GM23338 (cell line): Measurements from ENCODE around the gene DFFB. TPM values are rescaled to one million over a fixed set of nuclear protein-coding genes. Genes with fewer than 3 reads are reported as not detected.
A peak's percentile ranks its signal among the peaks of the same experiment; 100 is the strongest.

Experiments
- ATAC-seq: fragments of 200-7000 bp; cut with Tn5 transposase; 3 replicates; pipeline ENCODE4 v1.9.1; 2020
- DNase-seq: peaks from one replicate; pipeline ENCODE4 v3.0.0-alpha.2; 2015; ENCODE audit warnings: low spot score
- H2AFZ ChIP-seq: fragments of 200-600 bp; sonication (generic); 2 replicates; pipeline ENCODE4 v1.8.0; 2016; ENCODE audit warnings: antibody characterized with exemption, mild to moderate bottlenecking, moderate library complexity
- H3F3A ChIP-seq: fragments of 200-600 bp; sonication (generic); replicated peaks from 2 replicates; pipeline ENCODE4 v1.8.0; 2017; ENCODE audit warnings: antibody characterized with exemption, mixed run types, low read depth
- H3K27ac ChIP-seq: fragments of 200-600 bp; sonication (generic); 2 replicates; pipeline ENCODE4 v1.6.1; 2016; ENCODE audit warnings: low read depth
- H3K27me3 ChIP-seq: fragments of 200-600 bp; sonication (generic); 2 replicates; pipeline ENCODE4 v1.8.0; 2016; ENCODE audit warnings: mild to moderate bottlenecking, mixed run types, moderate library complexity; ENCODE audit not compliant: insufficient read depth
- H3K36me3 ChIP-seq: fragments of 200-600 bp; sonication (generic); 2 replicates; pipeline ENCODE4 v1.8.0; 2016; ENCODE audit warnings: mild to moderate bottlenecking; ENCODE audit not compliant: insufficient read depth
- H3K4me1 ChIP-seq: fragments of 200-600 bp; sonication (generic); 2 replicates; pipeline ENCODE4 v1.8.0; 2016; ENCODE audit warnings: mild to moderate bottlenecking, moderate library complexity; ENCODE audit not compliant: insufficient read depth
- H3K4me2 ChIP-seq: fragments of 200-600 bp; sonication (generic); 2 replicates; pipeline ENCODE4 v1.7.1; 2017; ENCODE audit warnings: mixed run types
- H3K4me3 ChIP-seq: fragments of 200-600 bp; sonication (generic); 2 replicates; pipeline ENCODE4 v1.6.1; 2016; ENCODE audit warnings: mixed run types
- H3K79me2 ChIP-seq: fragments of 200-600 bp; sonication (generic); replicated peaks from 2 replicates; pipeline ENCODE4 v1.8.0; 2017; ENCODE audit warnings: mild to moderate bottlenecking; ENCODE audit not compliant: insufficient read depth
- H3K9me2 ChIP-seq: fragments of 200-600 bp; sonication (generic); 2 replicates; pipeline ENCODE4 v1.8.0; 2017; ENCODE audit not compliant: insufficient read depth
- H4K20me1 ChIP-seq: fragments of 200-600 bp; sonication (generic); replicated peaks from 2 replicates; pipeline ENCODE4 v1.8.0; 2017; ENCODE audit warnings: mild to moderate bottlenecking; ENCODE audit not compliant: insufficient read depth
- H3K27ac Mint-ChIP-seq: 2 replicates; pipeline ENCODE4 v1.8.0; 2020; ENCODE audit warnings: inconsistent platforms, mild to moderate bottlenecking, moderate library complexity, mixed read lengths
- H3K27me3 Mint-ChIP-seq: 3 replicates; pipeline ENCODE4 v1.8.0; 2022; ENCODE audit warnings: low read depth, mild to moderate bottlenecking, moderate library complexity, mixed read lengths, inconsistent platforms; ENCODE audit not compliant: insufficient read depth, poor library complexity
- H3K36me3 Mint-ChIP-seq: 3 replicates; pipeline ENCODE4 v1.8.0; 2021; ENCODE audit warnings: low read depth, mild to moderate bottlenecking, inconsistent platforms, moderate library complexity, mixed read lengths
- H3K4me1 Mint-ChIP-seq: 3 replicates; pipeline ENCODE4 v1.8.0; 2020; ENCODE audit warnings: mild to moderate bottlenecking, inconsistent platforms, mixed read lengths
- H3K4me3 Mint-ChIP-seq: 3 replicates; pipeline ENCODE4 v1.8.0; 2021; ENCODE audit warnings: moderate library complexity, mild to moderate bottlenecking, inconsistent platforms, mixed read lengths
- H3K9me3 Mint-ChIP-seq: 3 replicates; pipeline ENCODE4 v1.8.0; 2020; ENCODE audit warnings: moderate library complexity, mild to moderate bottlenecking, inconsistent platforms, mixed read lengths
- CREB1 ChIP-seq: fragments of 250-450 bp; sonication (Bioruptor Pico); IDR thresholded peaks from 2 replicates; pipeline ENCODE4 v1.5.0; 2020; ENCODE audit warnings: low read depth, mild to moderate bottlenecking, moderate library complexity
- CTCF ChIP-seq, 2 experiments: fragments of 200-600 bp in 1 of 2; sonication (generic) in 1 of 2; conservative IDR thresholded peaks; 2 replicates each; pipeline versions ENCODE4 v1.5.1 to v1.6.1; 2016 to 2017; ENCODE audit warnings: antibody characterized with exemption in 2 of 2, low read depth in 2 of 2, mild to moderate bottlenecking in 2 of 2, moderate library complexity in 1 of 2
- EZH2 ChIP-seq: fragments of 200-600 bp; sonication (generic); IDR thresholded peaks from one replicate; pipeline ENCODE4 v1.8.0; 2017; ENCODE audit warnings: antibody characterized with exemption, mild to moderate bottlenecking, low read depth; ENCODE audit not compliant: unreplicated experiment
- EZH2phosphoT487 ChIP-seq: fragments of 200-600 bp; sonication (generic); IDR thresholded peaks from one replicate; pipeline ENCODE4 v1.8.1; 2018; ENCODE audit warnings: antibody characterized with exemption; ENCODE audit not compliant: unreplicated experiment
- JUNB ChIP-seq: IDR thresholded peaks from one replicate; pipeline ENCODE4 v1.6.1; 2016; ENCODE audit warnings: antibody characterized with exemption; ENCODE audit not compliant: unreplicated experiment
- NANOG ChIP-seq: IDR thresholded peaks from 2 replicates; pipeline ENCODE4 v1.6.1; 2016; ENCODE audit warnings: antibody characterized with exemption, borderline replicate concordance
- POLR2AphosphoS5 ChIP-seq: IDR thresholded peaks from 2 replicates; pipeline ENCODE4 v1.6.1; 2016; ENCODE audit warnings: antibody characterized with exemption, low read depth
- REST ChIP-seq: IDR thresholded peaks from one replicate; pipeline ENCODE4 v1.6.1; 2018; ENCODE audit warnings: antibody characterized with exemption; ENCODE audit not compliant: unreplicated experiment
- STAT1 ChIP-seq: IDR thresholded peaks from one replicate; pipeline ENCODE4 v1.6.1; 2016; ENCODE audit warnings: antibody characterized with exemption; ENCODE audit not compliant: unreplicated experiment
- ZNF114 ChIP-seq: fragments of 250-450 bp; sonication (Bioruptor Pico); IDR thresholded peaks from 2 replicates; pipeline ENCODE4 v1.5.0; 2020; ENCODE audit warnings: mild to moderate bottlenecking, moderate library complexity
- ZNF331 ChIP-seq: fragments of 250-450 bp; sonication (Bioruptor Pico); IDR thresholded peaks from 2 replicates; pipeline ENCODE4 v1.5.0; 2020; ENCODE audit warnings: low read depth, mild to moderate bottlenecking, moderate library complexity
- ZNF462 ChIP-seq: fragments of 250-450 bp; sonication (Bioruptor Pico); IDR thresholded peaks from 2 replicates; pipeline ENCODE4 v1.5.0; 2020; ENCODE audit warnings: mild to moderate bottlenecking, moderate library complexity
- polyA plus RNA-seq: library from polyadenylated mRNA; unstranded; fragments of >200 nt; fragmentation: Nextera tagmentation; extraction: Ambion mirVana; gene quantifications from 2 replicates; pipeline ENCODE4 v1.2.1, GENCODE V29; 2016
- total RNA-seq: library from RNA; depleted of rRNA; stranded (reverse); fragments of >200 nt; shearing (Covaris generic); gene quantifications from 2 replicates; pipeline ENCODE4 v1.2.3, GENCODE V29; 2014
- TF ChIP-seq, protein P1 (sequence below): IDR thresholded peaks from 2 replicates; pipeline ENCODE4 v1.6.1; 2016; ENCODE audit warnings: antibody characterized with exemption

DFFB gene
- total and polyA plus RNA-seq, 2 experiments from 2014 or later, result 6.5 to 18.1 TPM

DNA sequence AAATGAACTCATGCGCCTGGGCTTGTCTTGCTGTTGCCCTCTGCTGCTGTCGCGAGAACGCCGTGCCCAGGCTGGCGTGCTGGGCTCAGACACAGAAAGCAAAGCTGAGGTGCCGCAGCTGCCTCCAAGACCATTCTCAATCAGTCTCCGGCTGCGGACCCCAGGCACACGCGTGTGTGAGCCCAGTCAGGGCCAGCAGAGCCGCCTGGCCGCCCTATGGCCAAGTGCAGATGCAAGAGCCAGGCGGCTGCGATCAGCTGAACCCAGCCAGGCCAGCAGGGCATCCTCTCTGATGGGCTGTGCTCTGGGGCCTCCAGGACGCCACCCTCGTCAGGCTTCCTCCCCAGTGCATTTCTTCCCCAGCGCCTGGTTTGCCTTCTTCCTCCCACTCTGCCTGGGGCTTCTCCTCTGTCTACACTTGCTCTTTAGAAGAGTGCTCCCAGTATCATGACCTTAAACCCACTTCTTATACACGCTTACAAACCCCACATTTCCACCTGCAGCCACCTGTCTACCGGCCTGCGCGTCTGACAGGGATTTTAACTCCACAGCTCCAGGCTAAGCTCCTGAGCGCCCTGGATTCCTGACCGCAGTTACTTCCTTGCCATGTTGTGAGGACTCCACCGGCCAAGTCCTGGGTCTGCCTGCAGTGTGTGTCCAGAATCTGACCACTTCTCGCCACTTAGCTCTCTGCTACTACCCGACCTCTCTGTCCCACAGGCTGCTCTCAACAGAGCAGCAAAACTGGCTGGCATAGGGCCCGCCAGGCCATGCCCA lies 39.3 kb upstream of the DFFB start:
- Mint-ChIP-seq H3K27ac (0 out of 2 replicates have a peak overlapping the region, but pooled peaks have one; percentile 46), H3K36me3 (peaks cover 8% of the 10 kb centered on the region; the same call in 2 of the 3 replicates), H3K4me1 (no peaks in the 10 kb centered on the region; the same call in 2 of the 3 replicates), H3K27me3 (peaks cover 6% of the 10 kb centered on the region), H3K4me3 (no peak overlapping the region; the same call in 2 of the 3 replicates), H3K9me3 (no peaks in the 10 kb centered on the region)
- H4K20me1 ChIP-seq, result no peaks in the 10 kb centered on the region
- no peak for TF ChIP-seq POLR2AphosphoS5
- TF ChIP-seq, protein P1, sequence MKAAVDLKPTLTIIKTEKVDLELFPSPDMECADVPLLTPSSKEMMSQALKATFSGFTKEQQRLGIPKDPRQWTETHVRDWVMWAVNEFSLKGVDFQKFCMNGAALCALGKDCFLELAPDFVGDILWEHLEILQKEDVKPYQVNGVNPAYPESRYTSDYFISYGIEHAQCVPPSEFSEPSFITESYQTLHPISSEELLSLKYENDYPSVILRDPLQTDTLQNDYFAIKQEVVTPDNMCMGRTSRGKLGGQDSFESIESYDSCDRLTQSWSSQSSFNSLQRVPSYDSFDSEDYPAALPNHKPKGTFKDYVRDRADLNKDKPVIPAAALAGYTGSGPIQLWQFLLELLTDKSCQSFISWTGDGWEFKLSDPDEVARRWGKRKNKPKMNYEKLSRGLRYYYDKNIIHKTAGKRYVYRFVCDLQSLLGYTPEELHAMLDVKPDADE, result no peak
- TF ChIP-seq REST, result no peak
- no peak for TF ChIP-seq CTCF (conservative IDR thresholded peaks at IDR 0.05; ENCODE audit: low read depth in 2 of 2)
- no peak for TF ChIP-seq ZNF462 (CRISPR knock-in tag)
- TF ChIP-seq NANOG, result no peak
- no peak for TF ChIP-seq STAT1
- TF ChIP-seq CREB1, result no peak
- no peak for TF ChIP-seq EZH2phosphoT487
- no peak for TF ChIP-seq JUNB
- no peak for TF ChIP-seq ZNF114 (CRISPR knock-in tag)
- TF ChIP-seq ZNF331, result no peak
- no peak for TF ChIP-seq EZH2
- no peaks in the 10 kb centered on the region for H3K36me3 ChIP-seq
- H3K4me3 ChIP-seq, result no peak overlapping the region
- no peaks in the 10 kb centered on the region for H3K27me3 ChIP-seq
- DNase-seq (no peak), ATAC-seq (peak; percentile 42; the same call in 2 of the 3 replicates)
- no peak overlapping the region for H3K27ac ChIP-seq
- no peaks in the 10 kb centered on the region for H3K4me1 ChIP-seq
- no peak overlapping the region for H3K4me2 ChIP-seq
- no peaks in the 10 kb centered on the region for H3K79me2 ChIP-seq
- no peaks in the 10 kb centered on the region for H3F3A ChIP-seq
- no peaks in the 10 kb centered on the region for H3K9me2 ChIP-seq
- no peak overlapping the region for H2AFZ ChIP-seq
